T-cell (primary cell): ENCODE measurements around the gene BTBD19. TPM values are rescaled to one million over a fixed set of nuclear protein-coding genes. Genes with fewer than 3 reads are reported as not detected.

ENCODE experiments used
- total RNA-seq, 35 experiments: library from RNA in 6 of 35; stranded (reverse) in 6 of 35; fragments of 120-200 nt in 1 of 35; gene quantifications; one replicate each; pipeline versions ENCODE4 v1.2.1 to v1.2.4 and lab custom pipeline; 2013 to 2026

BTBD19 gene
- total RNA-seq, 5 donors from 2014 or later (not counting 1 experiment from before 2014, with no cell fraction given): 10.1 to 56.7 (median 11.5) TPM

Other genes starting within 250 kb of the BTBD19 start
- 1 to 10 TPM; 1.1 to 2.8 (median 2.2) TPM for gene TMEM53, start 134.0 kb upstream of the BTBD19 start, total RNA-seq
- gene ARMH1, start 133.8 kb upstream of the BTBD19 start, total RNA-seq: 100 to 1,000 TPM in 1 of 5 donors, 10 to 100 TPM in 4; 49.5 to 102 (median 89.7) TPM
- gene RNU5D-1, start 77.4 kb upstream of the BTBD19 start, total RNA-seq: 10 to 100 TPM in 1 of 5 donors, not detected in 4; 21.4 TPM
- 1 to 10 TPM in 3 of 5 donors, under 1 TPM in 2; 0.68 to 1.6 (median 1.1) TPM for gene KIF2C, start 68.7 kb upstream of the BTBD19 start, total RNA-seq
- gene RPS8, start 33.0 kb upstream of the BTBD19 start, total RNA-seq: 1,000 to 10,000 TPM; 2,713 to 2,895 (median 2,873) TPM
- gene BEST4, start 20.4 kb upstream of the BTBD19 start, total RNA-seq: 1 to 10 TPM in 4 of 5 donors, under 1 TPM in 1; 0.75 to 2.4 (median 1.6) TPM
- gene PLK3, start 8.1 kb upstream of the BTBD19 start, total RNA-seq: 100 to 1,000 TPM; 124 to 453 (median 136) TPM
- gene DYNLT4, start 1.2 kb upstream of the BTBD19 start, total RNA-seq: 1 to 10 TPM in 2 of 5 donors, under 1 TPM in 2, not detected in 1; 0.36 to 4.3 (median 2.3) TPM
- gene PTCH2, start 34.7 kb downstream of the BTBD19 start, total RNA-seq: 1 to 10 TPM in 4 of 5 donors, under 1 TPM in 1; 0.89 to 2.3 (median 1.3) TPM
- 10 to 100 TPM; 14.6 to 18.3 (median 15.5) TPM for gene EIF2B3, start 178.1 kb downstream of the BTBD19 start, total RNA-seq
- 10 to 100 TPM; 41.5 to 59.8 (median 55.4) TPM for gene HECTD3, start 202.8 kb downstream of the BTBD19 start, total RNA-seq
- gene UROD, start 203.7 kb downstream of the BTBD19 start, total RNA-seq: 10 to 100 TPM; 52.0 to 58.6 (median 57.3) TPM